Activated B cell treated with CpG ODN at 0.5 μM for 24 hours (primary cell): ENCODE measurements around the gene TMEM184B. TPM values are rescaled to one million over a fixed set of nuclear protein-coding genes. Genes with fewer than 3 reads are reported as not detected.

Source experiments
- ATAC-seq: fragments of 200-7000 bp; cut with Tn5 transposase; one replicate; pipeline ENCODE4 v1.10.0; 2021; ENCODE audit warnings: low read depth, mild to moderate bottlenecking, moderate library complexity
- CTCF ChIA-PET: fragments of 350-600 bp; sonication (Branson Sonifier 250); formaldehyde crosslinking; loops from one replicate; lab custom pipeline; 2021; ENCODE audit warnings: antibody characterized with exemption; lab: Charles Lee
- POLR2A ChIA-PET: fragments of 350-600 bp; sonication (Branson Sonifier 250); formaldehyde crosslinking; loops from one replicate; lab custom pipeline; 2021; ENCODE audit warnings: antibody characterized with exemption; lab: Charles Lee
- DNase-seq: peaks from one replicate; pipeline ENCODE4 v3.0.0; 2022
- H3K27ac Mint-ChIP-seq: one replicate; pipeline ENCODE4 v1.8.0; 2020; ENCODE audit warnings: mixed read lengths
- H3K27me3 Mint-ChIP-seq: one replicate; pipeline ENCODE4 v1.8.0; 2021; ENCODE audit warnings: mixed read lengths
- H3K36me3 Mint-ChIP-seq: one replicate; pipeline ENCODE4 v1.8.0; 2021; ENCODE audit warnings: low read depth, mixed read lengths
- H3K4me1 Mint-ChIP-seq: one replicate; pipeline ENCODE4 v1.8.0; 2021; ENCODE audit warnings: mixed read lengths
- H3K4me3 Mint-ChIP-seq: one replicate; pipeline ENCODE4 v1.8.0; 2020; ENCODE audit warnings: mild to moderate bottlenecking, mixed read lengths
- H3K9me3 Mint-ChIP-seq: one replicate; pipeline ENCODE4 v1.8.0; 2020; ENCODE audit warnings: mixed read lengths
- CTCF ChIP-seq: fragments of 200-600 bp; IDR thresholded peaks from one replicate; pipeline ENCODE4 v1.8.0; 2022; ENCODE audit warnings: antibody characterized with exemption, mild to moderate bottlenecking
- intact Hi-C: fragments of 100-400 bp; cut with micrococcal nuclease; formaldehyde crosslinking; loops from one replicate; pipeline ENCODE4 v1.15.1; 2024
- total RNA-seq: library from RNA; stranded (reverse); gene quantifications from 2 replicates; pipeline ENCODE4 v1.2.3, GENCODE V29; 2022

TMEM184B gene
- total RNA-seq, 1 donor from 2014 or later = 24.0 TPM

- ChIA-PET CTCF (interaction anchor here (2.1 kb wide), 1 partner anchor 11 kb away, joined by 8 read pairs; no protein-coding TSS in a partner anchor), POLR2A (interaction anchor here (0.9 to 1.8 kb wide), 2 partner anchors 23 to 43 kb away, joined by 5 to 8 read pairs; partner anchors contain the start of gene PLA2G6)
- intact Hi-C loops = loop anchor here (5.0 to 10.0 kb wide), 3 partner anchors 58 to 368 kb away; partner anchors contain the start of genes DMC1 and PICK1
- ATAC-seq = peak; percentile 9
- no peak overlapping the region for H3K27ac Mint-ChIP-seq
- DNase-seq = no peak
- H3K27me3 Mint-ChIP-seq = no peaks in the 10 kb centered on the region
- H3K4me3 Mint-ChIP-seq = no peak overlapping the region
- H3K36me3 Mint-ChIP-seq = no peaks in the 10 kb centered on the region
- no peak for TF ChIP-seq CTCF
- H3K9me3 Mint-ChIP-seq = no peaks in the 10 kb centered on the region
- peaks cover 36% of the 10 kb centered on the region for H3K4me1 Mint-ChIP-seq
These were observed 68.0 kb downstream of the TMEM184B start for GRCh38 chr22:38204784-38205183.

- intact Hi-C loops = loop anchor here (5.0 to 10.0 kb wide), 3 partner anchors 58 to 368 kb away; partner anchors contain the start of genes DMC1 and PICK1
- Mint-ChIP-seq H3K4me1 (peaks cover 44% of the 10 kb centered on the region), H3K9me3 (no peaks in the 10 kb centered on the region), H3K4me3 (peak overlapping the region; percentile 86), H3K27me3 (no peaks in the 10 kb centered on the region), H3K36me3 (no peaks in the 10 kb centered on the region), H3K27ac (peak overlapping the region; percentile 30)
- CTCF ChIA-PET = interaction anchor here (2.1 kb wide), 1 partner anchor 11 kb away, joined by 8 read pairs; no protein-coding TSS in a partner anchor
- no peak for TF ChIP-seq CTCF
- ATAC-seq = no peak
- POLR2A ChIA-PET = interaction anchor here (0.6 to 1.8 kb wide), 3 partner anchors 22 to 1114 kb away, joined by 3 to 8 read pairs (median 4); partner anchors contain the start of gene PLA2G6
- DNase-seq = no peak
These were observed 68.8 kb downstream of the TMEM184B start for GRCh38 chr22:38203855-38204514.

- H3K27ac Mint-ChIP-seq = peak overlapping the region; percentile 30
- H3K4me3 Mint-ChIP-seq = peak overlapping the region; percentile 86
- peak; percentile 29 for DNase-seq
- H3K4me1 Mint-ChIP-seq = peaks cover 51% of the 10 kb centered on the region
- POLR2A ChIA-PET = interaction anchor here (0.6 to 1.8 kb wide), 2 partner anchors 21 to 1115 kb away, joined by 4 to 8 read pairs; partner anchors contain the start of gene PLA2G6
- H3K36me3 Mint-ChIP-seq = no peaks in the 10 kb centered on the region
- H3K27me3 Mint-ChIP-seq = no peaks in the 10 kb centered on the region
- CTCF ChIA-PET = interaction anchor here (1.0 to 2.1 kb wide), 2 partner anchors 12 to 151 kb away, joined by 4 to 8 read pairs; no protein-coding TSS in a partner anchor
- ATAC-seq = no peak
- TF ChIP-seq CTCF = no peak
- intact Hi-C loops = loop anchor here (5.0 to 10.0 kb wide), 3 partner anchors 59 to 369 kb away; partner anchors contain the start of genes DMC1 and PICK1
- no peaks in the 10 kb centered on the region for H3K9me3 Mint-ChIP-seq
These were observed 69.6 kb downstream of the TMEM184B start for GRCh38 chr22:38203090-38203810.

- peak overlapping the region; percentile 86 for H3K4me3 Mint-ChIP-seq
- H3K36me3 Mint-ChIP-seq = no peaks in the 10 kb centered on the region
- intact Hi-C loops = loop anchor here (1.0 to 10.0 kb wide), 4 partner anchors 12 to 370 kb away; partner anchors contain the start of genes DMC1 and PICK1
- peak; percentile 30 for ATAC-seq
- no peak overlapping the region for H3K27ac Mint-ChIP-seq
- CTCF ChIA-PET = interaction anchor here (1.0 to 2.1 kb wide), 2 partner anchors 13 to 151 kb away, joined by 4 to 8 read pairs; no protein-coding TSS in a partner anchor
- no peak for TF ChIP-seq CTCF
- peaks cover 51% of the 10 kb centered on the region for H3K4me1 Mint-ChIP-seq
- H3K27me3 Mint-ChIP-seq = no peaks in the 10 kb centered on the region
- POLR2A ChIA-PET = interaction anchor here (1.1 to 1.7 kb wide), 5 partner anchors 12 to 52 kb away, joined by 3 to 11 read pairs (median 3); partner anchors contain the start of gene PLA2G6
- peak; percentile 53 for DNase-seq
- H3K9me3 Mint-ChIP-seq = no peaks in the 10 kb centered on the region
These were observed 70.2 kb downstream of the TMEM184B start for GRCh38 chr22:38202437-38203089.
